Omental fat pad (tissue), 4 donors: ENCODE measurements around the gene PYDC1. TPM values are rescaled to one million over a fixed set of nuclear protein-coding genes. Genes with fewer than 3 reads are reported as not detected.

Experiments used
- ATAC-seq: fragments of 150-250 bp; one replicate; pipeline ENCODE4 v1.9.1; 2016; ENCODE audit warnings: mild to moderate bottlenecking, moderate library complexity; ENCODE audit not compliant: low FRiP score
- DNase-seq: peaks from one replicate; pipeline ENCODE4 v3.0.0-alpha.2; 2019; ENCODE audit warnings: low spot score
- CTCF ChIP-seq, 3 donors: fragments of 450-650 bp; IDR thresholded peaks; one replicate each; pipeline ENCODE4 v1.5.1; 2016 to 2017; ENCODE audit warnings: antibody characterized with exemption in 3 of 3, mild to moderate bottlenecking in 3 of 3, moderate library complexity in 2 of 3
- total RNA-seq, 4 donors: library from RNA; depleted of rRNA; stranded (reverse); fragments of >200 nt; gene quantifications; one replicate each; pipeline ENCODE4 v1.1.0, GENCODE V29; 2016

Gene PYDC1
- total RNA-seq, 4 donors from 2014 or later: not detected

GRCh38 chr16:31189412-31189778, 27.5 kb downstream of the PYDC1 start:
- ATAC-seq (no peak), DNase-seq (no peak)
- TF ChIP-seq CTCF (IDR thresholded peaks at IDR 0.05): no peak

GRCh38 chr16:31188450-31189411, 28.2 kb downstream of the PYDC1 start:
- ATAC-seq (no peak), DNase-seq (no peak)
- no peak for TF ChIP-seq CTCF (IDR thresholded peaks at IDR 0.05)

GRCh38 chr16:31187808-31188189, 29.1 kb downstream of the PYDC1 start:
- no peak for DNase-seq
- TF ChIP-seq CTCF (IDR thresholded peaks at IDR 0.05): no peak
- no peak for ATAC-seq

- DNase-seq: no peak
- no peak for TF ChIP-seq CTCF (IDR thresholded peaks at IDR 0.05)
- ATAC-seq: no peak
Observed at GRCh38 chr16:31186930-31187807, 29.8 kb downstream of the PYDC1 start.

- no peak for DNase-seq
- no peak for TF ChIP-seq CTCF (IDR thresholded peaks at IDR 0.05)
- no peak for ATAC-seq
Observed at GRCh38 chr16:31186176-31186575, 30.8 kb downstream of the PYDC1 start.

GRCh38 chr16:31185339-31185738, 31.6 kb downstream of the PYDC1 start:
- TF ChIP-seq CTCF (IDR thresholded peaks at IDR 0.05): no peak
- DNase-seq: no peak
- no peak for ATAC-seq
